ENCODE data around the gene TREX2.

TREX2 gene, protein sequence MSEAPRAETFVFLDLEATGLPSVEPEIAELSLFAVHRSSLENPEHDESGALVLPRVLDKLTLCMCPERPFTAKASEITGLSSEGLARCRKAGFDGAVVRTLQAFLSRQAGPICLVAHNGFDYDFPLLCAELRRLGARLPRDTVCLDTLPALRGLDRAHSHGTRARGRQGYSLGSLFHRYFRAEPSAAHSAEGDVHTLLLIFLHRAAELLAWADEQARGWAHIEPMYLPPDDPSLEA

DNA sequence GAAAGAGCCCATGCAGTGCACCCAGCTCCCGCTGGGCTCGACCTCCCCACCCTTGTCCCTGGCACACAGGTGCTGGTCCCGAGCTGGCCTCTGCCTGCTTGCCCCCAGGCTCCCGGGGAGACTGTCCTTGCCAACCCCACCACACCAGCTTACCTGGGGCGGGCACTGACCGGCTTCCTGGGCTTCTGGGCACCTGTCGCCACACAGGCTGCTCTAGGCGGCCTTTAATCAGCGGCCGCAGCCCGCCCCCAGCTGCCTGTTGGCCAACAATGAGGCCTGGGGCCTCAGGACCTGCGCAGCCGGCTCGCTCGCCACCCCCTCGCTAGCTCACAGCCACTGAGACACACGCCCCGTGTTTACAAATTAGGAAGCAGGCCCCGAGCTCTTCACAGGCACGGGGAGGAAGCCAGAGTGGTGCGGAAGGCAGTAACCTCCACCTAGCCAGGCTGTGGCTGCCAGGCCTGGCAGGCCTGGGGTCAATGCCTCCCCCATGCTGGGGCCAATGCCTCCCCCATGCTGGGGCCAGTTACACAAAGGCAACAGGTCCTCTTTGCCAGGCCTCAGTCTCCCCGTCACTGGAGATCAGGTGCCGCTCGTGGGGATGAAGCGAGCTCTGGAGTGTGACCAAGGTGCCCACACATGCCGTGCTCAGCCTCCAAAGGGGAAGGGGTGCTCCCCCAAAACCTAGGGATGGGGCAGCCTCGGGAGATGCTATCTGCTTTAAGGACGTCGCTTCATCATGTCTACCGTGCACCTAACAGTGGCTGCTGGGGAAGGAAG is at the start of gene TREX2:
Gene TREX2 (minus strand): TSS at position 201 of the 780 bp plus-strand sequence. CDS start 626 bp downstream, outside the sequence.
- no peak for DNase-seq

DNA sequence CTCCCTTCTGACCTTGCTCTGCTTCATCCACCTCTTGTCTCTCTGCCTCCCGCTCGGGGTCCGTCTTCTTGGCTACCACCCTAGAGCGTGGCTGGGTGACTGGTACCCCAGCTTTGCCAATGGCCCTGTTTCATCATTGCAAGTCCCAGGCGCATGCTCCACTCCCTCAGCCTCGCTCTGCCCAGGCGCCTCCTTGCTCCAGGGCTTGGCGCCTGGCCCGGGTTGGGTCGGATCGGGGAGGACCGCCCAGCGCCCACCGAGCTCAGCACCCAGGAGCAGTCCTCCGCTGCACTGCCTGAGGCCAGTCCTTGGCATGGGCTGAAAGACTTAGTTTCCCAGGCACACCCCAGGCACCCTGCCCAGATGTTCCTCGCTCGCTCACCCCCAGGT is 49.5 kb upstream of the TREX2 start:
- DNase-seq: peak; percentile 72

DNA sequence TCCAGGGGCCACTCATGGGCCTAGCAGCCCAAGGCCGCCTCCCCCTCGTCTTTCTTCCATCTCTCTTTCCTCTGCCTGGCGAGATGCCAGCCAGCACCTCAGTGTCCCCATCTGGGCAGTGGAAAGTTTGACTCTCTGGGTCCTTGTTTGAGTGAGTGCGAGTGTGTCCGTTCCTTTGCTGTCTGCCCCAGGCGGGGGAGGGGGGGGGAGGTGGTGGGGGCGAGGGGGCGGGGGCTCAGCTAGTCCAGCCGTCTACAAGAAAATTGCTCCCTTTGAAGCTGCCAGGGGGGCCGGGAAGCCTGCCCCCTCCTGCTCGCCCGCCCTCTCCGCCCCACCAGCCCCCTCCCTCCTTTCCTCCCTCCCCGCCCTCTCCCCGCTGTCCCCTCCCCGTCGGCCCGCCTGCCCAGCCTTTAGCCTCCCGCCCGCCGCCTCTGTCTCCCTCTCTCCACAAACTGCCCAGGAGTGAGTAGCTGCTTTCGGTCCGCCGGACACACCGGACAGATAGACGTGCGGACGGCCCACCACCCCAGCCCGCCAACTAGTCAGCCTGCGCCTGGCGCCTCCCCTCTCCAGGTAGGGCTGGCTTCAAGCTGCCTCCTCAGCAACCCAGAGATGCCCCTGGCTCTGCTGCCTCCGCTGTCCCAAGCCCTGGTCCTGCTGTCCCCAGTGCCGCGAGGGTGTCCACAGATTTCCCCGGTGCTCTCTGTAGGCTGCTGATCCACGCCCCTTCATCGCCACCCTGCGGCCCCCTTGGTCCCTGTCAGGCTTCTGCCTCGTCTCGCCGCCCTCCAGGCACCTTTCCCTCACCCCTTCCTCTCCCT is 48.9 kb upstream of the TREX2 start, which contains the start of gene BGN:
Gene BGN (plus strand): TSS at position 440 of the 821 bp plus-strand sequence. CDS start 9,652 bp downstream, outside the sequence.
- peak; percentile 73 for DNase-seq

DNA sequence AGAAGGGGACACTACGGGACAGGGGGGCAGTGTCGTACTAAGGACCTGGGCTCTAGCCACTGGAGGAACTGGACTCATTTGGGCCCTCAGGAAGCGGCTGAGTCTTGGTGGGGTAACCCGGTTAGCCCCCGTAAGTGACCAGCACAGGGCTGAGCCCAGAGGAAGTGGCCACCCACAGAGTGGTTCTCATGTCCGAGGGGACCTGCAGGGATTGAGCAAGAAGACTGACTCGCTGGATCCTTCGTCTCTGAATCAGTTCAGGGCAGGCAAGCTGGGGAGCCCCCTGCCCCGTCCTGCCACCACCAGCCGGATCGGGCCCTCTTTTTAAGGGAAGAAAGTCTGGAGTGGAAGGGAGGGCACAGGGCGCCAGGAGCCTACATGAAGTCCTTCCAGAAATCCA is 48.2 kb upstream of the TREX2 start:
- no peak for DNase-seq

DNA sequence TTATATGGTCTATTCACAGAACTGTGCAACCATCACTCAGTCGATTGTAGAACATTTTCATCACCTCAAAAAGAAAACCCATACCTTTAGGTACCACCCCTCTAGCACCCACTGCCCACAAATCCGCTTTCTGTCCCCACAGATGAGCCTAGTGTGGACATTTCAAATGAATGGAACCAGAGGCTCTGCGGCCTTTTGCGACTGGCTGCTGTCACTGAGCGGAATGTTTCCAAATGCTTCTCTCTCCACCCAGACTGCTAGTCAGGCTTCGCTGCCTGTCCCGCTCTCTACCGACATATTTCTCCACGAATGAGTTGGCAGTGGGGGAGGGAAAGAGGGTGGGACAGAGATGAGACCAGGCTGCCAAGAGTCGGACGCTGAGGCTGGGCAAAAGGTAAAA is 47.2 kb upstream of the TREX2 start:
- DNase-seq: no peak

DNA sequence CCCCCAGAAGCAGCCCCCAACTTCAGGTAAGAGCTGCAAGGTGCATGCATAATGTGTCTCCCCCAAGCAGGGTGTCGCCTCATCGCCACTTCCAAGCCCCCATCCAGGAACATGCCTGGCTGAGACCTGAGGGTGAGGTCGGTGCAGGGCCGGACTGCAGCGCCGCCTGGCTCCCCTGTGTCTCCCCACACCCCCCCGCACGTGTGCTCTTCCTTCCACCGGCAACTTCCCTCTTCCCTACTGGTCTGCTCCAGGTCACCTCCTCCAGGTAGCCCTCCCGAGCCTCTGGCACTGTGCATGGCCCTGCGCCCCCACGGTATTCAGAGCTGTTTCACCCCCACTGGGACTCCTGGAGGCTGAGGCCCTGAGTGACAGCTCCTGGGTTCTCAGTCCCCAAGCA is 46.7 kb upstream of the TREX2 start:
- DNase-seq: no peak

DNA sequence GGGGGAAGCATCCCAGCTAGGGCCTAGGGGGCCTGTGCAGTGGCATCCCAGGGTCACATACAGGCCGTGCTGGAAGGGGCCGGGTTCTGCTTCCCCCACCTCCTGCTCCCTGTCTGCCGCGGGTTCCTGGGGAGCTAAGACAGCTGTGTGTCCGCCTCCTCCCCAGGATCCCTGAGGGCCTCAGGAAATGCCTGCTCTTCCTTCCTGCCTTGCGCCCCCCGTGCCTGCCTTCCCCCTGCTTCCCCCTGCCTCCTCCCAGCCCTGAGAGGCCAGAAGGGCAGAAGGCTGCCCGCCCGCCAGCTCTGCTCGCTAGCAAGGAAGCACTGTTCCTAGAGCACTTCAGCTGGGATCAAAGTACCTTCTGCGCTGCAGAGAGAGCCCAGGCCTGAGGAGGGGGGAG is 46.1 kb upstream of the TREX2 start:
- peak; percentile 63 for DNase-seq

DNA sequence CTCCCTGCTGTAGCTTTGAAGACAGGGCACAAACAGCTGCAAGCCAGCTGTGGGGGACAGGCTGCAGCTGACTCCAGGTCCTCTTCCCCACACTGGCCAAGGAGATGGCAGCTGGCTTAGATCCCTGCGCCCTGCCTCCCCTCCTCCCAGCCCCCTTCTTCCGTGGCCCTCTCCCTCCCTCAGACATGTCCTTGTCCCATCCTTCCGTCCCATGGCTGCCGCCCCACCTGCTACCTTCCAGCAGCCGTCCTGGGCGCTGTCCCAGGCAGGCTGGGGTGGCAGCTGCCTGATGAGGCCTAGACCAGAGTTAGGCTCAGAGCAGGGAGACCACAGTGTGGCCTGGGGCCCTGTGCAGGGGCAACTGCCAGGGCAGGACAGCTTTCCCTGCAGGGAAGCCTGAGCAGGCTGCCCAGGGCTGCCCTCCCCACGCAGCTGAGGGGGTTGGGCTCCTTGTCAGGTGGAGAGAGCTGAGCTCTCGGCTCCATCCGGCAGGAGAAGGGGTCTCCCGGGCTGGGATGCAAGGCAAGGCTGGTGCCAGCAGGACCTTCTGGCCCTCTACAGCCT is 45.6 kb upstream of the TREX2 start:
- peak; percentile 32 for DNase-seq

DNA sequence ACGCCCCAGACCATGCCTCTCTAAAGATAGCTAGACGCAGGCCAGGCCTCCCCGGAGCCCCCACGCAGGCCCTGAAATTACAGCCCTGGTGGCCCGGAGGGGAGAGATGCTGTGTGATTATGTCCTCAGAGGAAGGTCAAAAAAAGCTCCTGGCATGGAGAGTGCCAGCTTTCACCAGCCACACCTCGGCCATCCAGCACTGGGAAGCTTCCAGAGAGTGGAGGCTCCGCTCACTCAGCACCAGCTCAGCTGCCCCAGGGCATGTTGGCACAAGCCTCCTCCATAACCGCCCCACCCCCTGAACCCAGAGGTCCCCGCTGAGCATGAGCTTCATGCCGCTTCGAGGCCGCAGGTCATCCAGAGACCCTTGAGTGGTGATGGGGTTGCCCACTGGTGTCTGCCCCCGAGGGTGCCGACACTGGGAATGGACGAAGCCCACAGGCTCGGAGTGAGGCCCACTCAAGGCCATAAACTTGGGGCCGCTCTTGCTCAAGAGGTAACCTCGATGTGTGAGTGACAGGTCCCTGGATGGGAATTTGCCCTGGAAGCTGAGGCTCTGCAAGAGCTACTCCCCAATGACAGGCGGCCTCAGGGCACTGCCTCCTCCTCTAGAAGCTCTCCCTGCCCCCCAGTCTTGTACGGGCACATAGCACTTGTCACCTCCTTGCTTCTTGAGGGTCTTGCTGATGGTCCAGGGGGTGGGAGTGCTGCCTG is 44.5 kb upstream of the TREX2 start:
- DNase-seq: no peak

DNA sequence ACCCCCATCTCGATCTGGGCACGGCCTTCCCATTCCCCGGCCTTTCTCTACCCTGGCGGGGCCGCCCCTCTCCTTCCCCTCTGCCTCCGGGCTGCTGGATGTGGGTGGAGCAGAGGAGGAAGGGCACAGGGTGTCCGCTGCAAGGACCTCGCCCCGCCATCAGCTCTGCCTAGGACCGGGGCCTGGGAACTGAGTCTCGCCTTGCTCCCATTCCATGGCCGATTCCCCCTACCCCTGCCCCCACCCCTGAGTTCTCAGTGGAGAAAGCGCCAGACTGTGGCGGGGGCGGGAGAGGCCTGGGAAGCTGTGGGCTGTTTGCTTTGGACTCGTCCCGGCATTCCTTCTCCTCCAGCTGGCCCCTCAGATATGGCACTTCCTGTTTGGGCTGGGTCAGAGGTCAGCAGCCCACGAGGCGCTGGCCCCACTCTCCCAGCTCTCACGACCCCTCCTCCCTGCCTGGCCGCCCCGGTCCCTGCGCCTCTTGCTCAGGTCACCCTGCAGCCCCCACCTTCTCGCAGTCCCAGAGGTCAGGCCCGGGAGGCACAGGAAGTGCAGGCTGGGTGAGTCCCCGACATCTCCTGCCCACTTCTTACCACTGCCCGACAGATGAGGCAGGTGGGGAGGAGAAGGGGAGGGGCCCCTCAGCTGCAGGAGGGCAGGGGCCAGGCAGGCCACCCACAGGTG is 42.5 kb upstream of the TREX2 start:
- no peak for DNase-seq

DNA sequence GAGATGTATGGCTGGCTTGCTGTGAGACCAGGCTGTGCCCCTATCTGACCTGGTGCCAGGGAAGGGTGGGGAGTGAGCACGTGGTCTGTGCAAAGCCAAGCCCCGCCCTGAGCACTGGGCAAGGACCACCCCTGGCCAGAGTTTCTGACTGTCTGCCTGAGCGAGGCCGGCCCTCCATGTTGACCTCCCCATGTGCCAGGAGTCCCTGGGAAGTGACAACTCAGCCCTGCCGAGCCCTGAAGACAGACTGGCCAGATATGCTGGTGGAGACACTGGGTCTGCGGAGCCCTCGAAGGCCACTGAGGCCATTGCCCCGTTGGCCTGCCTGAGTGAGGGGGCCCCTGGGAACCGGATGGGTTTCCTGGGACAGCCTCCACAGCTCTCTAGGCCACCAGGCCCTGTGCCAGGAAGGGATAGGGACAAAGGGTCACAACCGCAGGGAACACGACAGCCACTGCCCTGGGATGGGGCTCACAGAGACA is 41.8 kb upstream of the TREX2 start:
- no peak for DNase-seq

DNA sequence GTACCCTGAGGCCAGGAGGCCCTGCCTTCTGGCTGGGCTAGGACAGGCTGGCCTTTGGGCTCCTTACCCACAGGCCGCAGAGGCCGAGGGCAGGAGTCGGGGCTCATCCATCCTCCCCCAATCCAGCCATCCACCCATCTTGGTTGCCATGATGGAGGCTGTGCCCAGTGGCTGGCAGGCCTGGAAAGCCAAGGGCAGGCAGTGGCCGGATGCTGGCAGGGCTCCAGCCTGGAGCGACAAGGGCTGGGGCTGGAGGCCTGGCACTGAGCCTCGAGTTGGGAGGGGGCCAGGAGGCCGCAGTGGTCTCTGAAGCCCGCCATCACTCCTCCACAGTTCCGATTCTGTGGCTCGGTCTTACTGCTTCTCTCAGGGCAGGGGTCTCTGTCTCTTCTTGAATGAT is 40.3 kb upstream of the TREX2 start:
- no peak for DNase-seq

DNA sequence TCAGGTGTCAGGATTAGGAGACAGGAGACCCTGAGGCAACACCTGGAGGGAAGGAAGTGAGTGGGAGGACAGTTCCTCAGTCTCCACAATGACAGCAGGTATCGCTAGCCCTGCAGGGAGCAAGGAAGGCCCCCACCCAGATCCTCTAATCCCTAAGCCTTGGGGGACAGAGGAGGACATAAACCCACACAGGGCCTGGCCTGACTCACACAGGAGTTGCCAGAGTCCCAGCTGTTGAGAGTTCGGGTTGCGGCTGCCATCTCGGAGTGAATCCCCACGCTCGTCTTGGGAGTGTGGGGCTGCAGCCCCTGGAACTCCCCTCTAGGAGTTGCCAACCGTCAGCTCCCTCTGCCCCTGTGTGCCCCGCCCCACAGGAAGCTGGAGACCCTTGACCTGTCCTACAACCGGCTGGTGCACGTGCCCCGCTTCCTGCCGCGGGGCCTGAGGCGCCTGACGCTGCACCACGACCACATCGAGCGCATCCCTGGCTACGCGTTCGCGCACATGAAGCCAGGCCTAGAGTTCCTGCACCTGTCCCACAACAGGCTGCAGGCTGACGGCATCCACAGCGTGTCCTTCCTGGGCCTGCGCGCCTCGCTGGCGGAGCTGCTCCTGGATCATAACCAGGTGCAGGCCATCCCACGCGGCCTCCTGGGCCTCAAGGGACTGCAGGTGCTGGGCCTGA is 39.7 kb upstream of the TREX2 start:
- DNase-seq: no peak

DNA sequence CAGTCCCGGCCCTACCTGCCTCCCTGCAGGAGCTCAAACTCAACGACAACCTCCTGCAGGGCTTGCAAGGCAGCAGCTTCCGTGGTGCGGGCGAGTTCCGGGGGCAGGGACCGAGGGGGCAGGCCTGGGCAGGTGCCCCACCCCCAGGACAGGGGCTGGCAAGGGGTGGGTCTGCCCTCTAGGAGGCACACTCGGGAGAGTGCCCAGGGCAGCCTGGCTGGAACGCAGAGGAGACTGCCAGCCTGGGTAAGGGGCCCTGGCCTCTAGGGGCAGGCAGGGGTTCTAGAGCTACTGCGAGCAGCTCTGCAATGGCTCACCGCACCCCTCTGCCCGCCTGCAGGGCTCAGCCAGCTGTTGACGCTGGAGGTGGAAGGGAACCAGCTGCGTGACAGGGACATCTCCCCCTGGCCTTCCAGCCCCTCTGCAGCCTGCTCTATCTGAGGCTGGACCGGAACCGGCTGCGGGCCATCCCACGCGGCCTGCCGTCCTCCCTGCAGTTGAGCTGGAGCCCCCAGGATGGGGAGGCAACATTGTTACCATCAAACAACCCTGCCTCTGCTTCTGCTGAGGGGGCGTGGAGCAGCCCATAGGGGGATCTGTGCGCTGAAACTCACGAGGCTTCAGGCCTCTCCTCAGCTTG is 36.6 kb upstream of the TREX2 start:
- DNase-seq: no peak

DNA sequence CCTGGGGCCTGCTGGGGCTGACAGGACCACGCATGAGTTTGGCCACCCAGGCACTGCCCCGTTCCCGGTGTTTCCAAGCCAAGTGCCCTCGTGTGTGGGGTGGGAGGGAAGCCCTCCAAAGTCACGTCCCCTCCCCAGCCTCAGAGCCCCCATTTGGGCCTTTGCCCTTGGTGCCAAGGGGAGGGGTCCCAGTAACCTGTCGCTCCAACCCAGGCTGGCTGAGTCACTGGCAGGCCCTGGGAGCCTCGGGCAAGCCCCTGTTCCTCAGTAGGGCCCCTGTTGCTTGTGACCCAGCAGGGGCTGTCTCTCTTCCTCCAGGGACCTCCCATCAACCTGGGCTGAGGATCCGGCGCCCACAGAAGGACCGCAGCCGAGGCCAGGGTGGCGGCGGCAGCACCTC is 35.2 kb upstream of the TREX2 start:
- no peak for DNase-seq

DNA sequence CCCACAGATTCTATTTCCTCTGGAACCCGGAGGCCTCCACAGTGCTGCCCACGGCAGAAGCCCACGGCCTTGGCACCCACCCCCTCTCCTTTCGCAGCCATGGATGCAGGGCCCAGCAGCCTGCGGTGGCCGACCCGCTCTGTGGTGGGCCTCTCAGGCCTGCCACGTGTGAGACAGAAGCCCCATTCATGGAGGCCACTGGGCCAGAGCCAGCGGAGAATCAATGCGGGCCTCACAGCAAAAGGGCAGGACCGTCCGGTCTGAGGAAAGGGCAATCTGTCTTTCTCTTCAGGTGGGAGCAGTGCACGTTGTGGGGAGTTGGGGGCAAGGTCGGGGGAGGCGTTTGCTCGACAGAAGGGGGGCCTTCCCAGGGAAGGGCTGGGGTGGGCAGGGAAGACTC is 32.9 kb upstream of the TREX2 start:
- DNase-seq: no peak

DNA sequence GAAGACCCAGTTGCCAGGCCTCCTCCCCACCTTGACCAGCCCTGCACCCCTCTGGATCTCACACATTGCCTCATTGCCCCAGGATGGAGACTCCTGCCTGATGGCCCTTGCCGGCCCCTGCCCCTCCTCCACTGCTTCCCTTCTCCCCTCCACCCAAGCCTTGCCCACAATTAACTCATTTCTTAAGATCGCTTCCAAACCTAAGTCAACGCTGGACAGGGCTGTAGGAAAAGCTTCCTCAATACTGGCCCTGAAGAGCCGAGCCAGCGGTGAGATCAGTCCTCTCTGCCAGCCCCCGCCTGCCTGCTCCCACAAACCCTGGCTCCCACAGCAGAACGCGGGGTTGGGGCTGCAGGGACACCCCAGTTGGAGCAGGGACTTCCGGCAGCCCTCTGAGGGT is 32.0 kb upstream of the TREX2 start:
- DNase-seq: no peak

DNA sequence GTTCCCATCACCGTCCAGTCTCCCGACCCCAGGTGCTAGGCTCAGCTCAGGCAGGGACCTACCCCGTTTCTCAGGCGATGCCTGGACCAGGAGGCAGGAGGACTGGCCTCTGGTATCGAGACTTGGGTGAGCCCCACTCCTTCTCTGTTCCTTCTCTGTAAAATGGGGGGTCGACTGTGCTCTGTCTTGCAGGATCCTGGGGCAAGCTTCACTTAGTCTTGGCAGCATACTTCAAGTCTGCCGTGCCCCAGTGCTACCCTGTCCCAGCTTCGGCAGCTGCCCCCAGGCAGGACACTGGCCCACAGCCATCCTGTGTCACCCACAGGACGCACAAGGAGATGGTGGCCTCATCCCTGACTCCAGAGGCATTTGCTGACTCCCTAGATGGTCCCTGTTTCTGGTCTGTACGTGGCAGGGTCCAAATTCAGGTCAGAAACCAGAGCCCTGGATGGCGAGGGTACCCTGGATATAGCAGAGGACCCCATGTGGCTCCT is 31.6 kb upstream of the TREX2 start:
- DNase-seq: no peak

DNA sequence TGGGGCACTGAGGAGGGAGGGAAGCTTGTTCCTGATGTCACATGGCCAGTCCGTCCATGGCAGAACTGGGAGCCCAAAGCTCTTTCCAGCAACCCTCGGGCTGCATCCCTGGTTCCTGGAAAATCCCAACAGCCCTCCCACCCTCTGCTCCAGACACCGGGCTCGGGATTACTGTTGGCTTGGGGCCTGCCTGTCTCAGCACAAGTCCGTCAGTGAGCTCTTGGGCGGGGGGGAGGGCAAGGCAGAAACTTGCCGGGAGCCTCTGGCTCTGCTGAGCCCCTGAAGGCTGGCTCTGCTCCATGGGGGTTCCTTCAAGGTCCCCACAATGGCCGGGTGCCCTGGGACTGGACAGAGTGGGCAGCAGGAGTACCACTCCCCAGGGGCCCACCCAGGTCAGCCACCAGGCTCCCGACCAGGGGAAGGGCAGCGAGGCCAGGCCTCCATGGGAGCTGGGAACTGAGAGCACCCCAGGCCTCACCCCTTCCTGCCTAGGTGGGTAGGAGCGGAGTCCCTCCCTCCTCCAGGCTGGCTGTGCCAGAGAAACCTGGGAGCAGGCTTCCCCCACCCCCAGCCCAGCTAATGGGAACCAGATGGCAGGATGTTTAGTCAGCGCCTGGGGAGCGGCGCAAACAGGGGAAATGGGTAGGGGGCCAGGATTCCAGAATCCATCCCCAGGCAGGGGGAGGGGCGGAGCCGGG is 31.0 kb upstream of the TREX2 start:
- DNase-seq: peak; percentile 93

DNA sequence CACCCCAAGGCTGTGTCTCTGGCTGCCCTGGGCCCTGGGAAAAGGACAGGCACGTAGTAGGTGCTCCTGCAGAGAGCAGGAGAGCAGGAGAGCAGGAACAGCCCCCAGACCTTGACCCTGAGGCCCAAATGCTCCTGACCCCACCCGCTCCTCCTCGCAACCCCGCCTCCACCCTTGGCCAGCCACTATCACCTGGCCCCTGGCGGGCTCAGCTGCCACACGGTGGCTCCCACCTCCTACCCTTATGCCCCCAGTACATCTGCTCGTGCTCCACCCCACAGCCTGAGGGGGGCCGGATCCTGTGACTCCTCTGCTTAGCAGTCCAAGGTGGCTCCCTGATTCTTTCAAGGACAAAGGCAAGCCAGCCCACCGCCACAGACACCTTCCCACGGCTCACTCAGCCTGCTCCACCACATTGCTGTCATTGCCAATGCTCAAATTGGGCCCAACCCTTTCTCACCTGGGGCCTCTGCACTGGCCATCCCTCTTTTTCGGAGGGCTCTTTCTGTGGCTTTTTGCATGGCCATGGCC is 30.0 kb upstream of the TREX2 start:
- no peak for DNase-seq

All from NCI-H69 (cell line).